ENCODE measurements around the gene SEPTIN10. TPM values are rescaled to one million over a fixed set of nuclear protein-coding genes. Genes with fewer than 3 reads are reported as not detected.

SEPTIN10 gene
- total and polyA plus RNA-seq, 2 donors (not counting 1 experiment from before 2014, with no cell fraction given) = 90.3 to 99.4 TPM

GRCh38 chr2:109527846-109528705 lies 85.7 kb downstream of the SEPTIN10 start:
- no peaks in the 10 kb centered on the region for H3K4me1 ChIP-seq (ENCODE audit: control insufficient read depth, extremely low read depth, insufficient read depth, low read length)
- H3K36me3 ChIP-seq (ENCODE audit: control insufficient read depth, insufficient read depth, low read length) = no peaks in the 10 kb centered on the region
- no peak overlapping the region for H2AFZ ChIP-seq (ENCODE audit: low read length)

GRCh38 chr2:109527079-109527478 lies 86.7 kb downstream of the SEPTIN10 start:
- H3K9me3 ChIP-seq (ENCODE audit: control insufficient read depth, insufficient read depth, low read depth, low read length) = no peaks in the 10 kb centered on the region
- H3K4me3 ChIP-seq (replicated peaks in 1 of 4; ENCODE audit: control extremely low read depth in 1 of 4, insufficient read depth in 1 of 4, low read depth in 3 of 4, low read length in 4 of 4) = no peak overlapping the region
- peaks cover 13% of the 10 kb centered on the region for H3K27me3 ChIP-seq (ENCODE audit: control insufficient read depth, insufficient read depth, low read length)
- H4K20me1 ChIP-seq (ENCODE audit: control insufficient read depth, extremely low read depth, insufficient read depth, low read length) = no peaks in the 10 kb centered on the region
- no peak for DNase-seq (ENCODE audit: low read depth in 2 of 2)
- TF ChIP-seq CTCF (conservative IDR thresholded peaks at IDR 0.05 in 1 of 2, IDR thresholded peaks at IDR 0.05 in 1 of 2; ENCODE audit: low read depth in 1 of 2, low read length in 2 of 2) (no peak), EZH2 (IDR thresholded peaks at IDR 0.05; ENCODE audit: low read length, missing control alignments) (no peak)
- H3K4me2 ChIP-seq (ENCODE audit: extremely low read depth, insufficient read depth, low read length) = no peak overlapping the region
- no peak overlapping the region for H3K27ac ChIP-seq (ENCODE audit: insufficient read depth, low read length)
- H3K9ac ChIP-seq (ENCODE audit: insufficient read depth, low read length) = no peak overlapping the region
- H3K4me1 ChIP-seq (ENCODE audit: control insufficient read depth, extremely low read depth, insufficient read depth, low read length) = no peaks in the 10 kb centered on the region
- H3K36me3 ChIP-seq (ENCODE audit: control insufficient read depth, insufficient read depth, low read length) = no peaks in the 10 kb centered on the region
- no peaks in the 10 kb centered on the region for H3K79me2 ChIP-seq (ENCODE audit: control insufficient read depth, insufficient read depth, low read length)
- no peak overlapping the region for H2AFZ ChIP-seq (ENCODE audit: low read length)

More at GRCh38 chr2:109527846-109528705, 85.7 kb downstream of the SEPTIN10 start:
- Histone ChIP-seq H4K20me1 (ENCODE audit: control insufficient read depth, extremely low read depth, insufficient read depth, low read length) (no peaks in the 10 kb centered on the region), H3K9ac (ENCODE audit: insufficient read depth, low read length) (no peak overlapping the region), H3K79me2 (ENCODE audit: control insufficient read depth, insufficient read depth, low read length) (no peaks in the 10 kb centered on the region), H3K9me3 (ENCODE audit: control insufficient read depth, insufficient read depth, low read depth, low read length) (no peaks in the 10 kb centered on the region), H3K4me3 (replicated peaks in 1 of 4; ENCODE audit: control extremely low read depth in 1 of 4, insufficient read depth in 1 of 4, low read depth in 3 of 4, low read length in 4 of 4) (no peak overlapping the region), H3K27me3 (ENCODE audit: control insufficient read depth, insufficient read depth, low read length) (peaks cover 15% of the 10 kb centered on the region), H3K4me2 (ENCODE audit: extremely low read depth, insufficient read depth, low read length) (no peak overlapping the region), H3K27ac (ENCODE audit: insufficient read depth, low read length) (no peak overlapping the region)
- no peak for DNase-seq (ENCODE audit: low read depth in 2 of 2)
- no peak for TF ChIP-seq EZH2 (IDR thresholded peaks at IDR 0.05; ENCODE audit: low read length, missing control alignments)
- no peak for TF ChIP-seq CTCF (conservative IDR thresholded peaks at IDR 0.05 in 1 of 2, IDR thresholded peaks at IDR 0.05 in 1 of 2; ENCODE audit: low read depth in 1 of 2, low read length in 2 of 2)

- H3K9ac ChIP-seq (ENCODE audit: insufficient read depth, low read length) = no peak overlapping the region
- no peaks in the 10 kb centered on the region for H3K9me3 ChIP-seq (ENCODE audit: control insufficient read depth, insufficient read depth, low read depth, low read length)
- no peak overlapping the region for H2AFZ ChIP-seq (ENCODE audit: low read length)
- DNase-seq (ENCODE audit: low read depth in 2 of 2) = no peak
- no peak for TF ChIP-seq EZH2 (IDR thresholded peaks at IDR 0.05; ENCODE audit: low read length, missing control alignments)
- TF ChIP-seq CTCF (conservative IDR thresholded peaks at IDR 0.05 in 1 of 2, IDR thresholded peaks at IDR 0.05 in 1 of 2; ENCODE audit: low read depth in 1 of 2, low read length in 2 of 2) = no peak
- peaks cover 13% of the 10 kb centered on the region for H3K27me3 ChIP-seq (ENCODE audit: control insufficient read depth, insufficient read depth, low read length)
- no peaks in the 10 kb centered on the region for H3K79me2 ChIP-seq (ENCODE audit: control insufficient read depth, insufficient read depth, low read length)
- H3K4me2 ChIP-seq (ENCODE audit: extremely low read depth, insufficient read depth, low read length) = no peak overlapping the region
- no peaks in the 10 kb centered on the region for H4K20me1 ChIP-seq (ENCODE audit: control insufficient read depth, extremely low read depth, insufficient read depth, low read length)
- no peak overlapping the region for H3K4me3 ChIP-seq (replicated peaks in 1 of 4; ENCODE audit: control extremely low read depth in 1 of 4, insufficient read depth in 1 of 4, low read depth in 3 of 4, low read length in 4 of 4)
- H3K27ac ChIP-seq (ENCODE audit: insufficient read depth, low read length) = no peak overlapping the region
- H3K4me1 ChIP-seq (ENCODE audit: control insufficient read depth, extremely low read depth, insufficient read depth, low read length) = no peaks in the 10 kb centered on the region
- H3K36me3 ChIP-seq (ENCODE audit: control insufficient read depth, insufficient read depth, low read length) = no peaks in the 10 kb centered on the region
Measured at GRCh38 chr2:109526442-109526970, 87.3 kb downstream of the SEPTIN10 start.
